ENCODE data around the gene IQCK. TPM values are rescaled to one million over a fixed set of nuclear protein-coding genes. Genes with fewer than 3 reads are reported as not detected.
A peak's percentile ranks its signal among the peaks of the same experiment; 100 is the strongest.

IQCK gene
- total RNA-seq, 1 donor from 2014 or later, result 1.3 TPM

DNA sequence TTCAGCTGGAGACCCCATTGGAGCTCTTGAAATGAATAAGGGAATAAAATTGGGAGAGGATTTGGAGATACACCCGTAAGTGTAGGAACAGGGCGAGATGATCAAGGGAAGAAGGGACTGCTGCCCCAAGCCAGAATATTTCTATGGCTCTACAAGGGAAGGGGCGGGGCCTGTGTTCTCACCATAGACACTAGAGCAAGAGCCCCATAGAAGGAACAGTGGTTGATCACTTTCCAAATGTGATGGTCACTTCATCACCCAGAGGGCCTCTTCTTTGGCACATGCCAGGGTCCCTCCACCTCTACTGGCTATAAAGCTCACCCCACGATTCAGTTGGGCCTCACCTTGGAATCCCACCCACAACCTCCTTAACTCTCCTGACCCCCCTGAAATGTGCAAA is 141.5 kb downstream of the IQCK start:
- H3K36me3 ChIP-seq (ENCODE audit: control insufficient read depth, insufficient read depth, low read length), result no peaks in the 10 kb centered on the region
- H3K27me3 ChIP-seq (ENCODE audit: control insufficient read depth, insufficient read depth, low read length), result no peaks in the 10 kb centered on the region
- no peak overlapping the region for H3K4me3 ChIP-seq (ENCODE audit: low read depth, low read length)
- TF ChIP-seq, protein P1, sequence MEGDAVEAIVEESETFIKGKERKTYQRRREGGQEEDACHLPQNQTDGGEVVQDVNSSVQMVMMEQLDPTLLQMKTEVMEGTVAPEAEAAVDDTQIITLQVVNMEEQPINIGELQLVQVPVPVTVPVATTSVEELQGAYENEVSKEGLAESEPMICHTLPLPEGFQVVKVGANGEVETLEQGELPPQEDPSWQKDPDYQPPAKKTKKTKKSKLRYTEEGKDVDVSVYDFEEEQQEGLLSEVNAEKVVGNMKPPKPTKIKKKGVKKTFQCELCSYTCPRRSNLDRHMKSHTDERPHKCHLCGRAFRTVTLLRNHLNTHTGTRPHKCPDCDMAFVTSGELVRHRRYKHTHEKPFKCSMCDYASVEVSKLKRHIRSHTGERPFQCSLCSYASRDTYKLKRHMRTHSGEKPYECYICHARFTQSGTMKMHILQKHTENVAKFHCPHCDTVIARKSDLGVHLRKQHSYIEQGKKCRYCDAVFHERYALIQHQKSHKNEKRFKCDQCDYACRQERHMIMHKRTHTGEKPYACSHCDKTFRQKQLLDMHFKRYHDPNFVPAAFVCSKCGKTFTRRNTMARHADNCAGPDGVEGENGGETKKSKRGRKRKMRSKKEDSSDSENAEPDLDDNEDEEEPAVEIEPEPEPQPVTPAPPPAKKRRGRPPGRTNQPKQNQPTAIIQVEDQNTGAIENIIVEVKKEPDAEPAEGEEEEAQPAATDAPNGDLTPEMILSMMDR (IDR thresholded peaks at IDR 0.05; ENCODE audit: insufficient read depth, low read length, severe bottlenecking), result no peak
- no peak for DNase-seq (ENCODE audit: low read depth)
- FAIRE-seq, result no peak

DNA sequence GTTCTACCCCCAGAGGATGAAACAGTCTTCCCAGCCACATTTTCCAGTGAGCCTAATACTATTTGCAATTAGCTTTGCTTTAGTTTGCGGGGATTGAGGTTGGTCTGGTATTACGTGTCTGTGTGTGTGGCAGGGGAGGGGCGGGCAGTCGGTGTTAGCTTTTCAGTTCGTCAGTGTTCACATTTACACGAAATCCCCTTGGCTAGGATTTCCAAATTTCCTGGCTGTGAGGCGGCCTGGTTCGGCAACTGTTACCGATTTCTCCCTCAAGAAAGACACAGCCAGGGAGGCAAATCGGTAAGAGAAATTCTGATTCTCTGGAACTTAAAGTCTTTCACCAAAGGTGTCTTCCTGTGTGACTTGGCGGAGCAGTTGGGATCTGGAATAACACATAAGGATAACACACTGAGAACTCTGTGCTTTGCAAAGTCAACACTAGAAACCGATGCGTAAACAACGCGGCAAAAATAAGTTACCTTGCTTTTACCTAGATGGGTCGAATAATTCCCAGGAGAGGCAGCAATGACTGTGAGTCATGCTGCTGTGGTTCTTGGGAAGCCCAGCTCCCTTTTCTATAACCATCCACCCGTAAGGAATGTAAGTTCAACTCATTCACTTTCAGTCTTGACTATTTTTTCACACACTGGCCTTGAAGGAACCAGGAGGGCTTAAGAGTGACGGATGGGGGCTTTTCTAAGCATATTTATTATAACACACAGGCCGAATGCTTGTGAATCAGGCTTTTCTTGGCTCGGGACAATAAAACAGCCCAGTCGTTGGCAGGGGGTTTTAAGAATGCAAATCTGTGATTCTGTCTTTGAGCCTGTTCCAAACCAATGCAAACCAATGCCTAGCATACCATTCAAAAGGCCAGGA is 142.3 kb downstream of the IQCK start:
- no peak overlapping the region for H3K4me3 ChIP-seq (ENCODE audit: low read depth, low read length)
- no peak for FAIRE-seq
- H3K27me3 ChIP-seq (ENCODE audit: control insufficient read depth, insufficient read depth, low read length), result no peaks in the 10 kb centered on the region
- TF ChIP-seq, protein P1 (IDR thresholded peaks at IDR 0.05; ENCODE audit: insufficient read depth, low read length, severe bottlenecking), result no peak
- peak; percentile 45 for DNase-seq (ENCODE audit: low read depth)
- H3K36me3 ChIP-seq (ENCODE audit: control insufficient read depth, insufficient read depth, low read length), result no peaks in the 10 kb centered on the region

DNA sequence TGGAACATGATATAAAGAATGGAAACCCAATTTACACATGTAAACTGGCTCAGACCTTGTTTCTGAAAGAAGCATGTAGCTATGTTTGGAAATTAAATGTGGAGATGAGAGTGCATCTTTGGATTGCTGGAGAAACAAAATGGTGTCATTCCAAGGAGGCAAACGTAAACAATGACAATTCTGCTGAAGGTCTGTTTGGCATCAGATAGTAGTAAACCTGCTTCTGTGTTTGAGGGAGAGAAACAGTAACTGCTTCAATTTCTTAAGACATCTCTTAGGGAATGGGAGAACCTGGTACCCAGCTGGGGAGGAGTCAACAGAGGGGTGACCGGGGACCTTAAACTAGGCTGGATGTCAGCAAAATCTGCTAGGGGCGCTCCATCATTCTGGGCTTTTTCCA is 143.1 kb downstream of the IQCK start:
- H3K4me3 ChIP-seq (ENCODE audit: low read depth, low read length), result no peak overlapping the region
- FAIRE-seq (no peak), DNase-seq (ENCODE audit: low read depth) (no peak)
- H3K27me3 ChIP-seq (ENCODE audit: control insufficient read depth, insufficient read depth, low read length), result no peaks in the 10 kb centered on the region
- no peaks in the 10 kb centered on the region for H3K36me3 ChIP-seq (ENCODE audit: control insufficient read depth, insufficient read depth, low read length)
- TF ChIP-seq, protein P1 (IDR thresholded peaks at IDR 0.05; ENCODE audit: insufficient read depth, low read length, severe bottlenecking), result no peak

DNA sequence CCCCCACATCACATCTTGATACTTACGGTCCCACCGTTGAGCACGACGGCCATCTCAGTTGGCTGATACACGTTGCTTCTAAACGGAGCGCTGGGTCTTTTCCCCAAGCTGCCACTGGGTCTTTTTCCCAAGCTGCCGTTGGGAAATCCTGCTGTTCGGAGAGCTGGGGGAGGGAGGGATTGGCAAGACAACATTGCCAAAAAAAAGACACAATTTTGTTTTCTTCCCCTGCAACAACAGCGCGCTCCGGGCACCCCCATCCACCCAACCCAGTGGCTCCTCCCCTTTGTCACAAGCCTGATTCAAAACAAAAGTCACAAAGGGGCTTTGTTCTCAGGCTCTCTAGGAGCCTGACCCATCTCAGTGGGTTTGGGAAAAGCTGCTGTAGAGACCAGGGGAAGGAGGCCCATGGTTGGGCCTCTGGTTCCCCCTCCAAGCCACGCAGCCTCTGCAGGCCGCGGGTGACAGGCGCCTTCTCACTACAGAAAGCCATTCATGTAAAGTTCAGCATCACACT is 143.8 kb downstream of the IQCK start:
- DNase-seq (ENCODE audit: low read depth), result no peak
- H3K4me3 ChIP-seq (ENCODE audit: low read depth, low read length), result no peak overlapping the region
- H3K27me3 ChIP-seq (ENCODE audit: control insufficient read depth, insufficient read depth, low read length), result no peaks in the 10 kb centered on the region
- FAIRE-seq, result no peak
- H3K36me3 ChIP-seq (ENCODE audit: control insufficient read depth, insufficient read depth, low read length), result no peaks in the 10 kb centered on the region
- TF ChIP-seq, protein P1 (IDR thresholded peaks at IDR 0.05; ENCODE audit: insufficient read depth, low read length, severe bottlenecking), result no peak

DNA sequence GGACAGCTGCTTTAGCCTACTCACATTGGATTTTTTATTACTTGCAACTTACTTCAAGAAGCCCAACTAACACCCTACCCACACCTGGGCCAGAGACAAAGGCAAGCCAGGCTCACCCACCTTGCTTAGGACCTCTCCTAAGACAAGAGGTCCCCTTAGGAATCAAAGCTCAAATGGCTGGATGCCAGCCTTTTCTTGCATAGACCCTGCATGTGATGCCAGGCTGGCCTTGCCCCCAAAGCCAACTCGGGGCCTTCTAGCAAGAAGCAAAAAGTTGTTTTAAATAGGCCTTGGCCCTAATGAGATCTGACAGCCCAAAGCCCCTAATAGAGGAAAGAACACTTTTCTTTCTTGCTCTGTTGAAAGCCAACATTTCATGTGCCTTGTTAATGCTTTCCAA is 145.9 kb downstream of the IQCK start:
- FAIRE-seq (no peak), DNase-seq (ENCODE audit: low read depth) (no peak)
- TF ChIP-seq, protein P1 (IDR thresholded peaks at IDR 0.05; ENCODE audit: insufficient read depth, low read length, severe bottlenecking), result no peak
- Histone ChIP-seq H3K36me3 (ENCODE audit: control insufficient read depth, insufficient read depth, low read length) (no peaks in the 10 kb centered on the region), H3K4me3 (ENCODE audit: low read depth, low read length) (no peak overlapping the region), H3K27me3 (ENCODE audit: control insufficient read depth, insufficient read depth, low read length) (no peaks in the 10 kb centered on the region)
